T-helper 2 cell treated with Interferon-gamma antibody and Interleukin-4, amounts not matched to agents 100 ng/mL and 5 ng/mL, for 36 hours (primary cell): ENCODE data around the gene ADAMTS12. TPM values are rescaled to one million over a fixed set of nuclear protein-coding genes. Genes with fewer than 3 reads are reported as not detected.

Experiments used
- intact Hi-C: fragments of 100-400 bp; cut with micrococcal nuclease; formaldehyde crosslinking; loops from one replicate; pipeline ENCODE4 v1.15.1; 2023
- total RNA-seq: library from RNA; stranded (reverse); gene quantifications from 2 replicates; pipeline ENCODE4 v1.2.3, GENCODE V29; 2022

Gene ADAMTS12
- total RNA-seq, 1 donor from 2014 or later: not detected

DNA sequence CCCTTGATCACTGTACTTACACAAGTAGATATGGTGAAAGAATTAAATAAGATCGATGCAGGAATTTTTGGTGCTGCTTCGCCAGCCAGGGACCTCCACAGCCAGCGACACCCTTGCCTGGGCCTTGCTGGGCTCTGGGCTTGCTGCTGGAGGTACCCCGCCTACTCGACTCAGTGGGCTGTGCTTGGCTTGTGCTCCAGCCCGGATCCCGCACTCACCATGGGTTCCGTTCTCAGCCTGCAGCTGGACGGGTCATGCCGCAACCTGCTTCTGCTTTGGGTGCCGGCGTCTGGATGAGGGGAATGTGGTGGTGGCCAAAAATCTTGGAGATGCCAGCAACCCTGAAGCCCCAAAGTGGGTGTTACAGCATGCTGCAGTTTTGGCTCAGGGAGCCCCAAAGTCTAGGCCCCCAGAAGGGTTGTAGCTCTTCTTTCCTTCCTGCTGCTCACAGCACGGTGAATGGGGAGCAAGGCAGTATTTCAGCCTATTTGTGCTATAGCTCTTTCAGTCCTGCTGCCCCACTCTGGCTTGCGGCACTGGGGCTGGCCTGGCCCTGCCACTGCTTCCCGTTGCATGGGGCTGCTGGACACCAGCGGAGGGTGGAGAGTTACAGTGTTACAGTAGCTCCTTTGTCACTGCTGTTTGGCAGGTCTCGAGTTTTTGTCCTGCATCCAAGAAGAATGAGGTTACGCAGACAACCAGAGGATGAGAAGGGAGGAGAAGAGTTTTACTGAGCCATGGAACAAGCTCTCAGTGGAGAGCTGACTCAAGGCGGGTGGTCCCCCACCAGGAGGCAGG, 403.0 kb downstream of the ADAMTS12 start:
- intact Hi-C loops: no loop called here

DNA sequence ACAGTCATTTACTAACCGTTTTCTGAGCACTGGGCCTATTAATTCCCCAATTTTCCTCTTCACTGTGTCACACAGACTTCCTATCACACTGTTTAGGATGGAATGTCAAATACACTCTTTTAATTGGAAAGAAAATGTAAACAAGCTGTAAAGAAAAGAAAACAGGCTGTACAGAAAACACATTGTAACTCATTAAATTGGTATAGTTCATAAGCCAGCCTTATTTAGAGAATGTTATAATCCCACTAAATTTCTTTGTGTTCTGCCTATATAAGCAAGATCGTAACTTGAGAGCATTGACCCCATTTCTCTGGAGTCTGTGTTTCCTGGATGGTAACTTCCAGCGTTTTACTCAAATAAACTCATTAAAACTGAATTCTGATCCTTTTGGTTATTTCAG, 404.6 kb downstream of the ADAMTS12 start:
- intact Hi-C loops: no loop called here

DNA sequence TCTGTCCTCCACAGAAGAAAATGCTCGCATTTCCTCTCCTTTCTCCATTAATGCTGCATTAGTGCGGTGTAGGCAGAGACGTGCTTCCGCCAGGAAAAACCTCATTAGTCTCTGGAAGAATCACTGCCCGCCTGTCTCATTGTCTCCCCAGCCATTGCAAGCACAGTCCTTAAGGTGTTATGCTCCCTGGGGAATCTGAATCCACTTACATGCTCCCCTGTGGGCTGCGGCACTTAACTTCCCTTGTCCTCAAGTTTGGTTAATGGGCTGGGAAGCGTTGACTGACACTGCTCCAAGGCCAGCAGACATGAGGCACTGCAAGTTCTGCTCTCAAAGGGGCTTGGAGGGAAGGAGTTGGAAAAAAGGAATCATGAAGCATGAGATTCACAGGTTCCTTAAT, 409.5 kb downstream of the ADAMTS12 start:
- intact Hi-C loops: no loop called here

GRCh38 chr5:33480876-33481275, 410.9 kb downstream of the ADAMTS12 start:
- intact Hi-C loops: no loop called here

GRCh38 chr5:33479311-33479710, 412.5 kb downstream of the ADAMTS12 start:
- intact Hi-C loops: no loop called here

GRCh38 chr5:33477816-33478215, 414.0 kb downstream of the ADAMTS12 start:
- intact Hi-C loops: no loop called here

DNA sequence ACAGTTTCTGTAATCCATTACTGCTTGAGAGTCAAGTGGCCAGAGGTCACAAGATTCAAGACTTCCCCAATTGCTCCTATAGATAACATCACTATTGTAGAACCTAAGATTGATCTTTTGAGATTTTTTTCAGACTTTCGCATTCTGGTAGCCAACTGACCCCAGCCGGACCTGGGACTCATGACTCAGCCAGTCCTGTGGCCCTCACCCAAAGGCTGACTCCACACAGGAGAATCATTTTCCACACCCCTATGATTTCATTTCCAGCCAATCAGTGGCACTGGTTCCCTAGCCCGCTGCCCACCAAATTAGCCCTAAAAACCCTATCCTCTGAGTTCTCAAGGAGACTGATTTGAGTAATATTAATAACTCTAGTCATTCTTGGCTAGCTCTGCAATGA, 414.8 kb downstream of the ADAMTS12 start:
- intact Hi-C loops: no loop called here

DNA sequence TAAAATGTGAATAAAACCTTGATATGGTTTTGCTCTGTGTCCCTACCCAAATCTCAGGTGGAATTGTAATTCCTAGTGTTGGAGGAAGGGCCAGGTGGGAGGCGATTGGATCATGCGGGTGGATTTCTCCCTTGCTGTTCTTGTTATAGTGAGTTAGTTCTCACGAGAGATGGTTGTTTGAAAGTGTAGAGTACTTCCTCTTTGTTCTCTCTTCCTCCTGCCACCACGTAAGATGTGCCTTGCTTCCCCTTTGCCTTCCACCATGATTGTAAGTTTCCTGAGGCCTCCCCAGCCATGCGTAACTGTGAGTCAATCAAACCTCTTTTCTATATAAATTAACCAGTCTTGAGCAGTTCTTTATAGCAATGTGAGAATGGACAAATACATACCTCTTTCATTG, 416.1 kb downstream of the ADAMTS12 start:
- intact Hi-C loops: no loop called here

- intact Hi-C loops: no loop called here
Measured at GRCh38 chr5:33474931-33475499, 416.8 kb downstream of the ADAMTS12 start.

DNA sequence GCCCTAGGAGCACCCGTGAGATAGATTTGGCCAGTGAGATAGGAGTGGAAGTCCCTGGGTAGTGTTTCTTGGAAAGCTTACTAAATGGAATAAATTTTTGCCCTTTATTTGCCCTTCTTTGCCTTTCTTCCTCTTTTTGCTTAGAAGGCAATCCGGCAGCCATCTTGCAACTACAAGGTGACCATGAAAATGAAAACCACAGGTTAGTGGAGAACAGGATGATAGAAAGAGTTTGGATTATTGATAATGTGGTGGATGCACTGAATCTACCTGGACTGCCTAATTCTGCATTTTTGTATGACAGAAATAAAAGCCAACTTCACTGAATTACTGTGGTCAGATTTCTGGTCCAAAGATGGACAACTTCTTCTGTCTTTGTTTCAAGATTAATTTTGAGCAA, 417.8 kb downstream of the ADAMTS12 start:
- intact Hi-C loops: no loop called here

Other genes with a start within 250 kb of the ADAMTS12 start
- not detected in 2 replicates for gene RXFP3, start 44.4 kb upstream of the ADAMTS12 start, total RNA-seq
- gene SLC45A2, start 92.7 kb upstream of the ADAMTS12 start, total RNA-seq: 0.14 and 0.23 TPM in 2 replicates
- gene AMACR, start 116.1 kb upstream of the ADAMTS12 start, total RNA-seq: 6.5 and 8.2 TPM in 2 replicates
- 4.5 TPM in 2 replicates for gene C1QTNF3, start 151.2 kb upstream of the ADAMTS12 start, total RNA-seq